Immature natural killer cell (primary cell): ENCODE results near the gene PDZRN3. TPM values are rescaled to one million over a fixed set of nuclear protein-coding genes. Genes with fewer than 3 reads are reported as not detected.

Experiments
- DNase-seq, 3 donors: peaks; one replicate each; pipeline ENCODE4 v3.0.0; 2022; ENCODE audit warnings: mixed read lengths in 1 of 3
- H3K27ac Mint-ChIP-seq, 6 donors: one replicate each; pipeline ENCODE4 v1.8.0; 2020; ENCODE audit warnings: mixed read lengths in 6 of 6, mild to moderate bottlenecking in 5 of 6, inconsistent platforms in 4 of 6, moderate library complexity in 3 of 6
- H3K27me3 Mint-ChIP-seq, 3 donors: one replicate each; pipeline ENCODE4 v1.8.0; 2020 to 2021; ENCODE audit warnings: low read depth in 3 of 3, mild to moderate bottlenecking in 3 of 3, mixed read lengths in 3 of 3, moderate library complexity in 3 of 3, inconsistent platforms in 1 of 3
- H3K36me3 Mint-ChIP-seq, 3 donors: one replicate each; pipeline ENCODE4 v1.8.0; 2020; ENCODE audit warnings: mixed read lengths in 3 of 3, inconsistent platforms in 2 of 3, mild to moderate bottlenecking in 2 of 3
- H3K4me1 Mint-ChIP-seq, 2 donors: one replicate each; pipeline ENCODE4 v1.8.0; 2020; ENCODE audit warnings: inconsistent platforms in 2 of 2, mild to moderate bottlenecking in 2 of 2, mixed read lengths in 2 of 2, moderate library complexity in 1 of 2
- H3K4me3 Mint-ChIP-seq, 5 donors: one replicate each; pipeline ENCODE4 v1.8.0; 2020; ENCODE audit warnings: mild to moderate bottlenecking in 5 of 5, mixed read lengths in 5 of 5, inconsistent platforms in 3 of 5, moderate library complexity in 3 of 5
- H3K9me3 Mint-ChIP-seq, 6 donors: one replicate each; pipeline ENCODE4 v1.8.0; 2020; ENCODE audit warnings: mild to moderate bottlenecking in 6 of 6, mixed read lengths in 6 of 6, inconsistent platforms in 4 of 6, moderate library complexity in 3 of 6
- polyA plus RNA-seq, 3 donors: library from polyadenylated mRNA; unstranded; fragments of 300-500 nt; fragmentation: Illumina TruSeq; gene quantifications; one replicate each; pipeline ENCODE4 v1.2.3, GENCODE V29; 2021

Gene PDZRN3
- polyA plus RNA-seq = not detected

- Mint-ChIP-seq H3K36me3 (no peaks in the 10 kb centered on the region), H3K27ac (no peak within 1 kb of the TSS), H3K4me1 (no peaks in the 10 kb centered on the region), H3K9me3 (peaks cover 0 to 14% (median 0%) of the 10 kb centered on the region in 6 donors), H3K4me3 (no peak within 1 kb of the TSS), H3K27me3 (peaks cover under 1 to 4% (median 2%) of the 10 kb centered on the region in 3 donors)
- DNase-seq = no peak
These were observed at the start of gene PDZRN3 for GRCh38 chr3:73624821-73625665. TSS of gene PDZRN3 (minus strand) at chr3:73624941.

- no peak overlapping the region for H3K27ac Mint-ChIP-seq
- H3K36me3 Mint-ChIP-seq = no peaks in the 10 kb centered on the region
- no peak overlapping the region for H3K4me3 Mint-ChIP-seq
- peaks cover 0 to 1% (median 0%) of the 10 kb centered on the region in 3 donors for H3K27me3 Mint-ChIP-seq
- DNase-seq = no peak
- peaks cover 5 to 18% (median 6%) of the 10 kb centered on the region in 6 donors for H3K9me3 Mint-ChIP-seq
- H3K4me1 Mint-ChIP-seq = no peaks in the 10 kb centered on the region
These were observed 49.5 kb upstream of the PDZRN3 start for GRCh38 chr3:73674280-73674679.

- H3K27ac Mint-ChIP-seq = no peak overlapping the region
- no peak for DNase-seq
- H3K9me3 Mint-ChIP-seq = peaks cover under 1 to 29% (median 3%) of the 10 kb centered on the region in 6 donors
- no peak overlapping the region for H3K4me3 Mint-ChIP-seq
- peaks cover 0 to 1% (median 1%) of the 10 kb centered on the region in 3 donors for H3K27me3 Mint-ChIP-seq
- no peaks in the 10 kb centered on the region for H3K36me3 Mint-ChIP-seq
- H3K4me1 Mint-ChIP-seq = no peaks in the 10 kb centered on the region
These were observed 44.5 kb upstream of the PDZRN3 start for GRCh38 chr3:73669260-73669659.

- H3K36me3 Mint-ChIP-seq = no peaks in the 10 kb centered on the region
- peaks cover 0 to 27% (median 3%) of the 10 kb centered on the region in 6 donors for H3K9me3 Mint-ChIP-seq
- DNase-seq = no peak
- no peak overlapping the region for H3K4me3 Mint-ChIP-seq
- peaks cover 0 to 1% (median 1%) of the 10 kb centered on the region in 3 donors for H3K27me3 Mint-ChIP-seq
- H3K4me1 Mint-ChIP-seq = no peaks in the 10 kb centered on the region
- H3K27ac Mint-ChIP-seq = no peak overlapping the region
These were observed 43.6 kb upstream of the PDZRN3 start for GRCh38 chr3:73668391-73668790.

GRCh38 chr3:73667889-73668288 is 43.1 kb upstream of the PDZRN3 start:
- peaks cover 0 to 1% (median 1%) of the 10 kb centered on the region in 3 donors for H3K27me3 Mint-ChIP-seq
- H3K4me3 Mint-ChIP-seq = no peak overlapping the region

GRCh38 chr3:73665286-73665685 is 40.5 kb upstream of the PDZRN3 start:
- no peak overlapping the region for H3K4me3 Mint-ChIP-seq
- H3K9me3 Mint-ChIP-seq = peaks cover 0 to 16% (median 4%) of the 10 kb centered on the region in 6 donors
- no peak overlapping the region for H3K27ac Mint-ChIP-seq
- H3K27me3 Mint-ChIP-seq = peaks cover 0 to 1% (median 0%) of the 10 kb centered on the region in 3 donors
- no peaks in the 10 kb centered on the region for H3K4me1 Mint-ChIP-seq
- no peaks in the 10 kb centered on the region for H3K36me3 Mint-ChIP-seq
- DNase-seq = no peak

More at GRCh38 chr3:73667889-73668288, 43.1 kb upstream of the PDZRN3 start:
- peaks cover 0 to 22% (median 3%) of the 10 kb centered on the region in 6 donors for H3K9me3 Mint-ChIP-seq
- H3K4me1 Mint-ChIP-seq = no peaks in the 10 kb centered on the region
- H3K36me3 Mint-ChIP-seq = no peaks in the 10 kb centered on the region
- H3K27ac Mint-ChIP-seq = no peak overlapping the region
- DNase-seq = no peak

- Mint-ChIP-seq H3K4me1 (no peaks in the 10 kb centered on the region), H3K27me3 (peaks cover 0 to 1% (median 0%) of the 10 kb centered on the region in 3 donors), H3K27ac (no peak overlapping the region), H3K36me3 (no peaks in the 10 kb centered on the region), H3K4me3 (no peak overlapping the region), H3K9me3 (peaks cover 0 to 22% (median 5%) of the 10 kb centered on the region in 6 donors)
- DNase-seq = no peak
These were observed 39.6 kb upstream of the PDZRN3 start for GRCh38 chr3:73664389-73664788.

GRCh38 chr3:73663495-73663894 is 38.8 kb upstream of the PDZRN3 start:
- no peak for DNase-seq
- H3K27ac Mint-ChIP-seq = no peak overlapping the region
- no peaks in the 10 kb centered on the region for H3K36me3 Mint-ChIP-seq
- no peaks in the 10 kb centered on the region for H3K4me1 Mint-ChIP-seq
- H3K4me3 Mint-ChIP-seq = no peak overlapping the region
- H3K27me3 Mint-ChIP-seq = peaks cover 0 to 1% (median 0%) of the 10 kb centered on the region in 3 donors
- H3K9me3 Mint-ChIP-seq = peaks cover 0 to 21% (median 4%) of the 10 kb centered on the region in 6 donors

- Mint-ChIP-seq H3K27me3 (peaks cover 0 to 1% (median 0%) of the 10 kb centered on the region in 3 donors), H3K9me3 (peaks cover 0 to 15% (median 7%) of the 10 kb centered on the region in 6 donors), H3K4me3 (no peak overlapping the region), H3K36me3 (no peaks in the 10 kb centered on the region), H3K4me1 (no peaks in the 10 kb centered on the region), H3K27ac (no peak overlapping the region)
- DNase-seq = no peak
These were observed 36.5 kb upstream of the PDZRN3 start for GRCh38 chr3:73661265-73661664.

- H3K9me3 Mint-ChIP-seq = peaks cover 4 to 10% (median 7%) of the 10 kb centered on the region in 6 donors
These were observed 33.5 kb upstream of the PDZRN3 start for GRCh38 chr3:73658227-73658626.

GRCh38 chr3:73657186-73657585 is 32.4 kb upstream of the PDZRN3 start:
- Mint-ChIP-seq H3K27ac (no peak overlapping the region), H3K4me1 (no peaks in the 10 kb centered on the region), H3K27me3 (no peaks in the 10 kb centered on the region), H3K36me3 (no peaks in the 10 kb centered on the region), H3K4me3 (no peak overlapping the region), H3K9me3 (peaks cover 4 to 13% (median 8%) of the 10 kb centered on the region in 6 donors)
- no peak for DNase-seq

More at GRCh38 chr3:73658227-73658626, 33.5 kb upstream of the PDZRN3 start:
- no peak overlapping the region for H3K27ac Mint-ChIP-seq
- H3K4me1 Mint-ChIP-seq = no peaks in the 10 kb centered on the region
- no peak for DNase-seq
- H3K27me3 Mint-ChIP-seq = no peaks in the 10 kb centered on the region
- H3K36me3 Mint-ChIP-seq = no peaks in the 10 kb centered on the region
- no peak overlapping the region for H3K4me3 Mint-ChIP-seq

GRCh38 chr3:73656241-73656890 is 31.6 kb upstream of the PDZRN3 start:
- H3K9me3 Mint-ChIP-seq = peaks cover 3 to 11% (median 7%) of the 10 kb centered on the region in 6 donors
- H3K4me3 Mint-ChIP-seq = no peak overlapping the region
- no peak overlapping the region for H3K27ac Mint-ChIP-seq
- H3K27me3 Mint-ChIP-seq = no peaks in the 10 kb centered on the region
- H3K36me3 Mint-ChIP-seq = no peaks in the 10 kb centered on the region
- H3K4me1 Mint-ChIP-seq = no peaks in the 10 kb centered on the region
- DNase-seq = no peak

GRCh38 chr3:73655197-73655596 is 30.5 kb upstream of the PDZRN3 start:
- H3K9me3 Mint-ChIP-seq = peaks cover 3 to 11% (median 7%) of the 10 kb centered on the region in 6 donors
- no peak for DNase-seq
- H3K4me3 Mint-ChIP-seq = no peak overlapping the region
- no peaks in the 10 kb centered on the region for H3K36me3 Mint-ChIP-seq
- no peaks in the 10 kb centered on the region for H3K4me1 Mint-ChIP-seq
- H3K27ac Mint-ChIP-seq = no peak overlapping the region
- H3K27me3 Mint-ChIP-seq = no peaks in the 10 kb centered on the region

- H3K4me1 Mint-ChIP-seq = no peaks in the 10 kb centered on the region
- H3K9me3 Mint-ChIP-seq = peaks cover 0 to 14% (median 5%) of the 10 kb centered on the region in 6 donors
- no peak overlapping the region for H3K4me3 Mint-ChIP-seq
- no peaks in the 10 kb centered on the region for H3K27me3 Mint-ChIP-seq
- no peak overlapping the region for H3K27ac Mint-ChIP-seq
- DNase-seq = no peak
- no peaks in the 10 kb centered on the region for H3K36me3 Mint-ChIP-seq
These were observed 29.1 kb upstream of the PDZRN3 start for GRCh38 chr3:73653877-73654276.
